Prostate gland (tissue), 2 donors: Measurements from ENCODE around the gene UNK.

Source experiments
- POLR2A ChIP-seq: fragments of 450-650 bp; IDR thresholded peaks from one replicate; pipeline ENCODE4 v1.6.1; 2016; ENCODE audit warnings: antibody characterized with exemption, mild to moderate bottlenecking
- TF ChIP-seq, protein P1 (sequence below), 4 experiments: fragments of 200-600 bp in 2 of 4; fragments of 450-650 bp in 2 of 4; sonication (generic) in 2 of 4; IDR thresholded peaks; 1 replicate in 3 of 4; 2 replicates in 1 of 4; pipeline ENCODE4 v1.5.1; 2016 to 2019; ENCODE audit warnings: antibody characterized with exemption in 4 of 4, mild to moderate bottlenecking in 2 of 4, moderate library complexity in 2 of 4

DNA sequence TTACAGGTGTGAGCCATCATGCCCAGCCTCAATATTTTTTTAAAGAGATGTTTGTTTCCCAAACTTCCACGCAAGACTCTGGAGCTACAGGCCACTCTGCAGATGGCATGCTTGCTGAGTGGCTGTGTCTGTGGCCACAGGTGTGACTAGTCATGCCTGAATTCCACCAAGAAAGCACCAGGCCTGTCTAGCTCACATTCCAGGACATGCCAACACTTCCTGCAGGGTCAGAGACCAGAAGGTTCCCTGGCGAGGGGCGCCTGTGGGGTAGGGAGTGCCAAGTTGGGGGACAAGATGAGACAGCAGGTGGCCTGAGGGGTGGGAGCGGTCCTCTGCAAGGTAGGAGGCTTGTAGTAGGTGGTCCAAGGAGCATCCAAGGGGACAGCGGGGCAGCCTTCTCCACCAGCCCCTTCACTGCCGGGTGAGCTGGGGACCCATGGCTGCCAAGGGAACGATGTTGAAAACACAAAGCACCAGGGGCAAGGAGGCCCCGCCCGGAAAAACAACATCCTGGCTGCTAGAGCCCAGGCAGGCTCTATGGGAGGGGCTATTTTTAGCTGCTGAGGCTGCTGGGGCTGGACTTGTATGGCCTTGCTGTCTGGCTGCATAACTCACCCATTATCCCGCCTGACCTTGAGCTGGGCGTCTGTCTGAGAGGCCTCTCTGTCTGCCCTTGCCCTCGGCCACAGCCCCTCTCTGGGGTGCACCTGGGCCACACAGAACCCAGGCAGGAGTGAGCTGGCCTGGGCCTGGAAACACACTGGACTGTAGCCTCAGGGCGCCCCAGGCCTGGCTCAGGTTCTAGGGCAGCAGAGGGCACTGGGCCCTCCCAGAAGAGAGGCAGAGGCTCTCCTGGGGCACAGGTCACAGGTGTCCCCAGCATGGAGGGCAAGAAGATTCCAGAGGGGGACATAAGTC lies 88.1 kb downstream of the UNK start:
- TF ChIP-seq, protein P1, sequence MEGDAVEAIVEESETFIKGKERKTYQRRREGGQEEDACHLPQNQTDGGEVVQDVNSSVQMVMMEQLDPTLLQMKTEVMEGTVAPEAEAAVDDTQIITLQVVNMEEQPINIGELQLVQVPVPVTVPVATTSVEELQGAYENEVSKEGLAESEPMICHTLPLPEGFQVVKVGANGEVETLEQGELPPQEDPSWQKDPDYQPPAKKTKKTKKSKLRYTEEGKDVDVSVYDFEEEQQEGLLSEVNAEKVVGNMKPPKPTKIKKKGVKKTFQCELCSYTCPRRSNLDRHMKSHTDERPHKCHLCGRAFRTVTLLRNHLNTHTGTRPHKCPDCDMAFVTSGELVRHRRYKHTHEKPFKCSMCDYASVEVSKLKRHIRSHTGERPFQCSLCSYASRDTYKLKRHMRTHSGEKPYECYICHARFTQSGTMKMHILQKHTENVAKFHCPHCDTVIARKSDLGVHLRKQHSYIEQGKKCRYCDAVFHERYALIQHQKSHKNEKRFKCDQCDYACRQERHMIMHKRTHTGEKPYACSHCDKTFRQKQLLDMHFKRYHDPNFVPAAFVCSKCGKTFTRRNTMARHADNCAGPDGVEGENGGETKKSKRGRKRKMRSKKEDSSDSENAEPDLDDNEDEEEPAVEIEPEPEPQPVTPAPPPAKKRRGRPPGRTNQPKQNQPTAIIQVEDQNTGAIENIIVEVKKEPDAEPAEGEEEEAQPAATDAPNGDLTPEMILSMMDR (IDR thresholded peaks at IDR 0.05): peak in 1 of 4 experiments; percentile 4
- peak; percentile 31 for TF ChIP-seq POLR2A
